AML-193 (cell line): ENCODE results near the gene ZFHX2.

Experiments
- DNase-seq, 2 experiments: peaks; one replicate each; lab custom pipeline; 2025; lab: John Stamatoyannopoulos, UW

Gene ZFHX2

DNA sequence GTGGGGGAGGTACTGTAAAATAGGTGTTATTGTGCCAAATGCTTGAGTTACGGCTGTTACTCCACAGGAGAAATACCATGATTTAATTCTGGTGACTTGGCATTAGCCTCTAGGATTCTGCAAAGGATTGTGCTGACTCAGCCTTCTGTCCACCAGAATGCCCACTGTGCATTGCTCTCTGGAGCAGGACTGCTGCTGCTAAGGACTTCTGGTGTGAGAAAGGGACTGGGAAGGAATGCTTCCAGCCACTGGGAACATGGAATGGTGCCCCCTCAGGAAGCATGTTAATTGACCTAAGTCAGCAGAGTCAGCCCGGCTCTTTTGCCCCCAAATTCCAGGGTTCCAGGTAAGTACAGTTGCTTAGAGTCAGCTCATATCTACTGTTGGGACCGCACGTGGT is 32.9 kb downstream of the ZFHX2 start:
- DNase-seq, result no peak

DNA sequence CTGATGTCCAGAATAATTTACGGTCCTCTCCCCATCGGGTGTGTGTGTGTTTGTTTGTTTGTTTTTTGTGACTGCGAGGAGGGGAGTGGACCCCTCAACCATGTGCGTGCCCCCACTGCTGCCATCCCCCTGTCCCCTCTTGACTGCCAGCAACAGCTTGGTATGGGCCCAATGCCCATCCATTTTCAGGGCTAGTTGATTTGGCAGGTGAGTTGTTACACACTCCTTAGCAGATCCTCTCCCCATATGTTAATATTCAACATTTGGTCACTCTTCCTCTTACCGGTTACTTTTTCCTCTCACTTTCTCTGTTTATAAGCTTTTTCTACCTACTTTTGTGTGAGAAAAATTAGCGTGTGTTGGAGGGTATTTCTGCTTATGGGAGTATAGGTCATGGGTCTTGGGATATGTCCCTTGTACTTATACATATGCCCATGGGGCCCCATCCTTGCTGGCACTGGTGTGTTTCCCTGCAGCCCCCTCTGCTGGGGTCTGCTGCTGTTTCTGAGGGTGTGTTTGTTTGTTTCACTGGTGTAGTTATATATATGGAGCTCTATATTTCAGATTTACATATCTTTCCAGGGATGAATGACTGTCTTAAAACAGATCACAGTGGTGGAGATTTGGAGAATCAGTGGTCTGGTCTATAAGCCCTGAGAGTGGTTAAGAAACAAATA is 33.8 kb downstream of the ZFHX2 start:
- no peak for DNase-seq

DNA sequence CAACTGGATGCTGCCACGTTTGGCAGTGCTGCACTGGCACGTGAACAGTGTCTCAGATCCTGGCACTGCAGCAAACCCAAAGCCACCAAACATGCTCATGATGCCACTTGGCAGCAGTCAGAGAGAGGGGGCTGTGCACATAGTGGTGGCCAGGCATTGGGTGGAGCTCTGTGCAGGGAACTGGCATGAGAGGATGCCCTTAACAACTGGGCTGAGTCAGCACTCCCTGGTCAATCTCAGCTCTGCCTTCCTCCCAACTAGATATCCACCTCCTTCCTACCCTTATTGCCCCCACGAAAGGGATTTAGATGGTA is 37.0 kb downstream of the ZFHX2 start:
- no peak for DNase-seq

DNA sequence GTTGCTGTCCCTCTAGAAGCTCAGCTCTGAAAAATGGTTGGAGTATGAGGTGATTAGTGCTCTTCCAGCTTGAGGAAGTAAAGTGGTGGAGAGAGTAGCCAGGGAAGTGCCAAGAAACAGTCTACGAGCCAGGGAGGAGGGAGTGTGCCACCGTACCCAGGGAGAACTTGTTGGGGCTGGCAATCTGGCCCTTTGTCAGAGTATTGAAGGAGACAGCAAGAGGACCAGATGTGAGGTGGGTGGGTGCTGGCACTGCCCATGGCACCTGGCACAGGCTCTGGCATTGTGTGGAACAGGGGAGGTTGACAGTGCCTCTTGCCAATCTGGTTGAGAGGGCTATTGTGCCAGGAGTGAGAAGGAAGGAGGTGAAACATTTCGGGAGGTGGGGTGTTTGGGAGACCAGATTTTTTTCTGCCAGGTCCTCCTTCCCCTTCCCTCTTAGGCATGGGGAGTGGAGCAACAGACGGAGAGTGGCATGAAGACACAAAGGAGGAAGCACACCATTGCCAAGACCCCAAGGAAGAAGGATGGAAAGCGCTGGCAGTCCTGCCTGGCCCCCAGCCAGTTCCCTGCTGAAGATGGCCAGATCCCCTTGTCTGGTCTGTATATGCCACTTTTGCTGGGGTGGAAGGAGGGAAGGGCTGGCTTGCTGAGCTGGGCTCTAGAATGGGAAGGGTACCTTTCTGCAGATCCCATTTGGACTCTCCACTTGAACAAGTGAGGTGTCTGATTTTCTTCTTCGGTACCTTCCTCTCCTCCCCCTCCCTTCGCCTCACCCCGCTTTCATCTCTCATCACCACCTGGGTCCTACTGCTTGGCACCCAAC is 37.5 kb downstream of the ZFHX2 start:
- DNase-seq, result no peak

DNA sequence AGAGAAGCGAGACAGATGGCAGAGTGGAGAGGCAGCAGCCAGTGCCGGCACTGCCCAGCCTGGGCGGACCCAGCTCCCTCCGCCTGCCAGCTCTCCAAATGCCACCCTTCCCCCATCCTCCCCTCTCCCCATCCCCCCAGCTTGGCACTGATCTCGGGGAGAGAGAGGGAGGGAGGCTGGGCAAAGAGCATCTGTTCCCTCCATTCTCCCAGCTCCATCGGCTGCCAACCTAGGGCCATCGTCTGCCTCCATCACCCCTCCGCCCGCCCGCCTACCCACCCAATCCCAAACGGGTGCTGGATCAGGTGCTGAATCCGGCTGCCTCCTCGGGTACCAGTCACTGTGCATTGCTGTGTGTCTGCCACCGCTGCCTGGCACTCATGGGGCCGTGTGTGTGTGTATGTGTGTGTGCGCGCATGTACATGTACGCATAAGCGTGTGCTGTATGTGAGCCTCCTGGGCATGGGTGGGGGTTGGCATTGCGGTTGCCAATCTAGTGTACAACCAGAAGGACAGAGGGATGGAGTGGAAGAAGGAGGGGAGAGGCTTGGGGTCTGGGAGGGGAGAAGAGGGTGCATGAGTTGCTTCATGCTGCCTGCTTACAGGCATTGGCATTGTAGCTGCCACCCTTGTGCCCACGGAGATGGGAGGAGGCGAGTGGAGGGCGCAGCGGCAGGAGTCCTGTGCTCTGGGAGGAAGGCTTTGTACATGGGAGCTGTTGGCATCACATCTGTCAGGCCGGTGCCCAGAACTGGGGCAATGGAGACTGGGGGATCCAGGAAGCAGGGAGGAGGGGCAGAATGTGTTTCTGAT is 38.4 kb downstream of the ZFHX2 start:
- DNase-seq, result no peak

DNA sequence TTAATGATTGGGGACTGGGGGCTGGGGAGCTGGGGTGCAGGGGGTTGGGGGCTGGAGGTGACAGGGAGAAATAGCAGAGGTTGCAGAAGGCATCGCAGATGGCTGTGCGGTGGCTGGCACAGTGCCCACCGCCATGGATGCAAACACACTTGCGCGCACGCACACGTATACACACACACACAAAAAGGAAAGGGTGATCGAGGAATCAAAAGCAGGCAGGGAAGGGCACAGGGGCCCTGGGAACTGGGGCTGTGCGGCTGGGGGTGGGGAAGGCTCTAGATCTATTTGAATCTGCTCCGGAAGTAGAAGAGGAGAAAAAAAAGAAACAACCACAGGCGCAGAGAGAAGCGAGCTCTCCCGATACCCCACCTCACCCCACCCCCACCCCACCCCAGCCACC is 39.4 kb downstream of the ZFHX2 start:
- no peak for DNase-seq

DNA sequence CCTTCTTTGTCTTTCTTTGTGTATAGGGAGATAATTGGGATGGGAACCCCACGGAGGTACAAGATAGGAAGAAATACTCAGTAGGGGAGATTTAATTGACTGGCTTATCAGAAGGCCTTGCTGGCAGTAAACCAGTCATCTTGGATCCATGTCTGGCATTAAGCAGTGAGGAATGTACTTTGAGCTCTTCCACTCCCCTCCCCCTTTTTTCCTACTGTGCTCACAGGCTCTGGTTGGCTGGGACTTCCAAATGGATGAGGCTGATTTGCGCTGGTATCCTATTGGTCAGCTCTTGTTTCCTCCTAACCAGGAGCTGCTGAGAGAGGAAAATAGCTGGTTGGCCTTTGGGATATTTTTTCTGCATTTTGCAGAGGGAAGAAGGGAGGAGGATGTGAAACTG is 57.3 kb downstream of the ZFHX2 start:
- DNase-seq, result no peak

DNA sequence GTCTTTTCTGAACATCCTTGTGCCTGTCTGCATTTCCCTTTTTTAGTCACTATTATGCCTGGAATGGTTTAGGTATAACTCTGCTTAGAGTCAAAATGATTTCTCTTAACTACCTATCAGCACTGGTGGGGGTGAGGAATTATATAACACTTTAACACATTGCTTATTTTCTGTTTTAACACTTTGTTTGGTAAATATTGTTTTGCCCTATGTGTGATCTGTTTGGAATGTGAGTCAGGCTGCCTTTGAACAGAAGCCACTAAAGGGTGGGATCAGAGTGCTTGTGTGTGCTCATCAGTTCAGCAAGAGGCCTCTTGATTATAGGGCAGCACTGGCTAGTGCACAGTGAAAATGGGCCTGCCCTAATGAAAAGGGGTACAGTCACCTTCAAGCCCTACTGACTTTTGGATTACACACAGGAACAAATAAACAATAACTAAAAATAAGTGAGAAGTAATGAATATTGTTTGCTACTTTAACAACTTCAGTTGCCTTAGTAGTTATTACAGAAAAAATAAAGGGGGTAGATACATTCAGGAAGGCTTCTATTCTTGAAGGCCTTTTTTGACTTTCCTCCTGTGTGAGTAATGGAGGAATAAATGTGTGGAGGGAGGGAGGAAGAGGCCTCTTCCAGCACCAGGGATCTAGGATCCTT is 58.8 kb downstream of the ZFHX2 start:
- no peak for DNase-seq

DNA sequence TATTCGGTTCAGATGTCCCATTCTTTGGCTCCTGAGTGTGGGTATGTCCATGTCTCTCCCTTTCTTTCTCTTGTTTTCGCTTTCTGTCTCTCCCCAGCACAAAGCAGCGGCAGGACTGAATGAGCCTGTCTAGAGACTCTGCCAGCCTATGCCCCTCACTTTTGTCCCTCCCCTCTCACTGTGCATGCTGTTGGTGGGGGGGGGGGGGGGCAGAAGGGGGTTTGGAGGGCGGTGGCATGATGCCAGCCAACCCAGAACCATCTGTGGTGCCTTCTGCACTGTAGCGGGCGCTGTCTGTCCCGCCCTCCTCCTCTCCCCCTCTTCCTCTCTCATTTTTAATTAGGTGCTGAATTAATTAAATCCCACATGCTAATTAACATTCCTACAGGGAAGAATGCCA is 64.3 kb downstream of the ZFHX2 start:
- no peak for DNase-seq

DNA sequence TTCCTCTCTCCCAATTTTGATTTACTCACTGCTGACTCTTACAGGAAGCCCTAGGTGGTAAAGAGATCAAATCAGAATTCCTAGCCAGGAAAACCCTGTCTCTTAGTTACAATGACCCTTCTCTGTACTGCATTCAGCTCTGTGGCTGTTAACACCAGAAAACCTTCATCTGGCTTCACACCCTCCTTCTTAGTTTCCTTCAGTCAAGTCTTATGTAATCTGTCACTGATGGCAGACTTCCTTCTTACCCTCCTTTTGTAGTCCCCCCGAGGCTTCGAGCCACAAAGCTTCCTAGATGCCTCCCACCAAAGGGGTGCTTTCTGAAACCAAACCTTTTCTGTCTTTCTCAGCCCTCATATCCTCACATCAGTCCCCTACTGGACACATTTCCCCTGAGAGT is 65.5 kb downstream of the ZFHX2 start:
- DNase-seq, result no peak

DNA sequence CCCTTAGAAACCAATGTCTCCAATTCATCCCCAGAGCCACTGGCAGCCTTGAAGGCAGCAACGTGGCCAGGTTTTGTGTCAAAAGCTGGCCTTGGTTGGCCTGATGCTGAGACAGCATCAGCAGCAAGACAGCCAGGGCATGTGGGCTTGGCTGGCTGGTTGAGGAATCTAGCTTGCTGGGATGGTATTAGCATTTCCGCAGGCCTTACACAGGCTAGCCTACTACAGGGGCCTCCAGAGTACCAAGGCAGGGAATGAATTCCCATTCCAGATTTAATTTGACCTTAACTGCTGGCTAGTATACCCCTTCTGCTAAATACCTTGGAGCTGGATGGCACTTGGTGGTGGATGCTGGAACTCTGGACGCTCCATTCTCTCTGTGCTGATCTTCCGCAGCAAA is 66.2 kb downstream of the ZFHX2 start:
- DNase-seq, result no peak

DNA sequence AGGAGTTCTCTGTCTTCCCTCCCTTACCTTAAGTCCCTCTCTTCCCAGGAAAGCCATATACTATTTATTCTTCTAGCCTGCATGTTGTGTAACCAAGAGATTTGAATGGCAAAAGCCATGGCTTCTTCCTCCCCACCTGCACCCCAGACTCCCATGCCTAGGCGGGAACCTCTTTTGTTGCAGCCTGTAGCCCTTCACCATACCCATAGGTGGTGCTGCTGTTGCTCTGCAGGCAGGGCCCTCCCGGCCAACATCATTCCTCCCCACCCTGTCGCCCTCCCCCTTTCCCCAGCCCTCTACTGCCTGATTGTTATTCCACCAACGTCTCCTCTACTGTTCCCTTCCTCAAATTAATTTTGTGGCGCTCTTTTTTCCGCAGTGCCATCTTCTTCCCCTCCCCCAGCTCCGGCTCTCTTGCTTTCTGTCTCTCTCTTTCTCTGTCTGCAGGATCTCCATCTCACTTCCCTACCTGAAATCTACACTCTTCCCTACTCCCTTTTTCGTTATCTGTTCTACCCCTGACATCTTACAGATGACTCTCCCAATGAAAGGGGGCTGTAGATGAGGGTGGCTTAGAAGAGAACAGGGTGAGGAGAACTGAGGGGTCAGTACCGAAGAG is 68.2 kb downstream of the ZFHX2 start:
- DNase-seq, result peak in 1 of 2 experiments; percentile 5

DNA sequence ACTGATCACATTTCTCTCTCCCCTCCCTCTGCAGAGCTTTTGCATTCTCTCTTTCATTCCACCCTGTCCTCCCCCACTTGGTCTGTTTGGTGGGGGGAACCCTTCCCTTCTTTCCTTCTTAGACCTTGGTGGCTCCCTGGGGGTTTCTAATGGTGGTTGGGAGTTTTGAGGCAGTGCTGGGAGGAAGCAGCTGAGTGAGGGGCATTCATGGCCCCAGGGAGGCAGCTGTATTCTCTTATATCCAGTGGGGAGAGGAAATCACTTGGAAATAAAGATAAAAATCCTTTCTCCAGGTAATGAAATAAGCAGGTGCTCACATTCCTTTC is 68.8 kb downstream of the ZFHX2 start:
- DNase-seq, result no peak

DNA sequence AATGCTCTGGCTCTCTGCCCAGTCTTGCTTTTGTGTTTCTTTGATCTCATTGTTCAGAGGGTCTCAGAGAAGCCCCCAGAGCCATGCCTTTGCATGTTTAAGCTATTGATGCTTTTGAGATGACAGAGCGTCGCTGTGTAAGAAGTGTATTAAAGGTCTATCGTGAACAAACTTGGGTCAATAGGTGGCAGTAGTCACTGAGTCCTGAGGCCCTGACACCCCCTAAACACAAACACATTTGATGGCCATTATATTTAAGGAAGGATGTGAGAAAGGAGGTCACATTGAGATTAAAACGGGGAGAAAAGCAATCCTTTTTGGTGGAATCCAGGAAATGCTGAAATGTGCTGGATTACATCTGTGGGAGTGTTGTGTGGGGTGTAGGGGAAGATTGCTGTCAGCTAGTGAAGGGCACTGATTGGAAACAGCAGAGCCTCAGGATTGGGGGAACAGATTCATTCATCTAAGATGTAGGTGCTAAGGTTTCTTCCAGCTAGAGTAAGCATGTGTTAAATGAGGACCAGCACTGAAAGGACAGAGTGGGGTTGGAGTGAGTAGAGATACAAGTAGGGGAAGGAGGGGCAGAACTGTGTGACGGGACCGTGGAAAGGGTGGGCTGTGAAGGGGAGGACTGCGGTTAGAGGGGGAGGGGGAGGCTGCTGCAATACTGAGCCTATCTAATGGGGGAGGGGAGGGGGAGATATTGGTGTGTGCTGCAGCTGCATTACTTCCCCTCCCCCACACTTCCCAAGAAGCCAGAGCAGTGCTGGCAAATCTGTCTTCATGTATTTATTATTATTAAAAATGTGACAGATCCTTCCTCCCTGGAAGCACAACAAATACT is 69.4 kb downstream of the ZFHX2 start:
- DNase-seq, result no peak

DNA sequence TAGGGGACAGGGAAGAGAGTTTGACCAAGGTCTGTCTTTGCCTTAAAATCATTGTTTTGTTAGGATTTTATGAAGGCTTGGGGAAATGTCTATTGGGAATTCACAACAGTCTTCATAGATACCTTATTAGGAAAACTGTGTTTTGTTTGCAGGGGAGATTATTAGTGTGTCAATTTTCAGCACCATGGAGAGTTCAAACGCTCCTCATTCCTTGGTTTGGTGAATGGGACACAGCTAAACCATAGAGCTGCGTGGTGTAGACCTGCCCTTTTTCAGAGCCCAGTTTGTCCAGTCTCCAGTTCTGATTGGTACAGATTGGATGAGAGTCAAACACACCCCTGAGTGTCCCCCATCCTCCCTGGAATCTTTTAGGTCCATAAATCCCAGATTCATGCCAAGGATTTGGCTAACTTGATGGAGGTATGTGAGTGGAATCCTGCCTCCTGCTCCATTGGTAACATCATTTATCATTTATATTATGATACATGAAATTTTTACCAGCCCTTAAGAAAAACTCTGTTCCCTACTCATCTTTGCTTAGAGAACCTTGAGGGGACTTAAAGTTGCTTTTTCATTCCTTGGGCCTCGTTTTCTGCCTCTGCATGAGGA is 70.1 kb downstream of the ZFHX2 start:
- no peak for DNase-seq

DNA sequence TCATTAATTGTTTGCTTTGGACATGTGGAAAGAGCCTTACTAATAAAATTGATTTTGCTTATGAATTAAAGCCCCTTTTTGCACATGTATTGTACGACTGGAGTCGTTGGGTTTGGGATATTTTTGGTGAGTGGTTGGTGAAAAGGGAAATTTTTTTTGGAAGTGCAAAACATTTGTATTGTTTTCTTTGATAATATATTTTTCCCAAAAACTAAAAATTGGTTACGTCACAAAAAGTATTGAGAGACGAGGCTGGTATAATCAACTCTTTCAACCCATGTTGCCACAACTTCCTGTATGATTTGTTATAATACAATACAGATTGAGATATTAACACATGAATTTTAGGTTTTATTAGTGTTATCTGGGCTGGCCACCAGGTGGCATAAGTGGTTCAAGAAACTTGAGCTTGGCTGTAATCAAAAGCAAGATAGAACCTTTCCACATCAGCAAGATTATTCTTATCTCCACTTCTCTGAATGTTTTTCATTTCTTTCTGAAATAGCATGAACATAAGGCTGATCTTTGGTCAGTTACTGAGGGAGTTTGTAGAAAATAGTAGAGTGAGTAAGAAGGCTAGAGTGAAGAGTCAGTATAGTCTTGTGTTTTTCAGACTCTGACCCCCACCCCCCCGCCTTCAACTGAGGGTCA is 73.3 kb downstream of the ZFHX2 start:
- peak; percentile 67 to 68 for DNase-seq

DNA sequence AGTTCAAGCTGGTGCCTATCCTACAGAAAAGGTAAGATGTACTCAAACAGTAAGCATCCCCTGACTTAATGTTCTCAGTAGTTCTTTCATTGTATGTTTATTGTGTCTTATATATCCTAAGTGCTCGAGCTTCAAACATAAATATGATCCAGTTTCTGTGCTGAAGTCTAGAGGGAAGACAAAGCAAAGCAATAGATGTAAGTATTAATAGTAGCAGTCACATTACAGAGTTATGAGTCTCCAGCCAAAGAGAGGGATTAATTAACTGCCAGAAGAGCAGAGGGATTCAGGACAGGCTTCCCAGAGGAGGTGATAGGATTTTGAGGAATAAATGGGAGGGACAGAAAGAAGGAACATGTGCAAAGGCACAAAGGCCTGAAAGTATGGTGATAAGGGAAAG is 80.6 kb downstream of the ZFHX2 start:
- DNase-seq, result no peak
